Tibial nerve (tissue), 4 donors: ENCODE results near the gene DUS1L.

ENCODE experiments used
- CTCF ChIP-seq, 5 experiments: fragments of 200-600 bp in 3 of 5; fragments of 450-650 bp in 2 of 5; sonication (generic) in 3 of 5; IDR thresholded peaks; one replicate each; pipeline ENCODE4 v1.5.1; 2016 to 2019; ENCODE audit warnings: antibody characterized with exemption in 5 of 5, mild to moderate bottlenecking in 3 of 5, moderate library complexity in 2 of 5
- EP300 ChIP-seq, 2 donors: sonication (generic); formaldehyde crosslinking; IDR thresholded peaks; one replicate each; pipeline ENCODE4 v1.6.1; 2017; ENCODE audit warnings: antibody characterized with exemption in 2 of 2, mild to moderate bottlenecking in 1 of 2

- TF ChIP-seq CTCF (IDR thresholded peaks at IDR 0.05) (no peak), EP300 (IDR thresholded peaks at IDR 0.05) (no peak)
Measured at GRCh38 chr17:82054351-82055022, 11.1 kb downstream of the DUS1L start.
